Lower leg skin (tissue), 4 donors: ENCODE data around the gene TVP23A. TPM values are rescaled to one million over a fixed set of nuclear protein-coding genes. Genes with fewer than 3 reads are reported as not detected.
A peak's percentile ranks its signal among the peaks of the same experiment; 100 is the strongest.

Source experiments
- DNase-seq, 2 donors: peaks; one replicate each; pipeline ENCODE4 v3.0.0-alpha.2; 2019; ENCODE audit warnings: low spot score in 2 of 2
- H3K4me3 ChIP-seq: fragments of 200-600 bp; sonication (generic); 2 replicates; pipeline ENCODE4 v1.5.1; 2017; ENCODE audit warnings: mild to moderate bottlenecking, low read depth; ENCODE audit not compliant: poor library complexity, severe bottlenecking
- POLR2A ChIP-seq, 2 donors: fragments of 450-650 bp; IDR thresholded peaks; one replicate each; pipeline ENCODE4 v1.6.1; 2016 to 2017; ENCODE audit warnings: antibody characterized with exemption in 2 of 2, mild to moderate bottlenecking in 1 of 2, moderate library complexity in 1 of 2
- WGBS, 2 donors: methylation state at CpG; one replicate each; pipeline ENCODE4 v1.1.5; 2018; 5-methylcytosine and 5-hydroxymethylcytosine counted together
- intact Hi-C: fragments of 100-400 bp; cut with DNase I; formaldehyde crosslinking; loops from one replicate; pipeline ENCODE4 v1.15.0; 2023; ENCODE audit warnings: low total_unique reads
- total RNA-seq, 4 donors: library from RNA; depleted of rRNA; stranded (reverse); fragments of >200 nt; gene quantifications; one replicate each; pipeline ENCODE4 v1.1.0, GENCODE V29; 2016
- TF ChIP-seq, protein P1 (sequence below), 3 donors: fragments of 450-650 bp; IDR thresholded peaks; one replicate each; pipeline ENCODE4 v1.5.1; 2016; ENCODE audit warnings: antibody characterized with exemption in 3 of 3, mild to moderate bottlenecking in 3 of 3, moderate library complexity in 2 of 3

The TVP23A gene
- total RNA-seq, 4 donors from 2014 or later, result 0.19 TPM; not detected in 2

DNA sequence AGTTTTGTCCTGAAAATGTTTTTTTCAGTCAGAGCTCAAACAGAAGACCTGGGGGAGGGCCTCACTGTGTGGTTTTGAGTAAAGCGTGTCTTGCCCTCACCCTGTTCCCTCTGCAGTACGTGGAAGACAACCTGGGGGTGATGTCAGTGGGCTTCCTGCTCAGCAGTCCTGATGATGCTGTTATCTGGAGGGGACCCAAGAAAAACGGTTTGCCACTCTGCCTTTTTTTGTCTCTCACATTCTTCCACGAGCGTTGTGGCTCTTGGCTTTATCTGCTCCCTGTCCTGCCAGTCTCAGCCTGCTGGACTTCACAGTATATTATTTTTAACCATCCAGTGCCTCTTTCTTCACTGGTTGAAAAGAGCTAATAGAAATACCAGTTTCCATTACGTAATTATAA, 62.0 kb downstream of the TVP23A start:
- TF ChIP-seq POLR2A (IDR thresholded peaks at IDR 0.05), result no peak
- TF ChIP-seq, protein P1, sequence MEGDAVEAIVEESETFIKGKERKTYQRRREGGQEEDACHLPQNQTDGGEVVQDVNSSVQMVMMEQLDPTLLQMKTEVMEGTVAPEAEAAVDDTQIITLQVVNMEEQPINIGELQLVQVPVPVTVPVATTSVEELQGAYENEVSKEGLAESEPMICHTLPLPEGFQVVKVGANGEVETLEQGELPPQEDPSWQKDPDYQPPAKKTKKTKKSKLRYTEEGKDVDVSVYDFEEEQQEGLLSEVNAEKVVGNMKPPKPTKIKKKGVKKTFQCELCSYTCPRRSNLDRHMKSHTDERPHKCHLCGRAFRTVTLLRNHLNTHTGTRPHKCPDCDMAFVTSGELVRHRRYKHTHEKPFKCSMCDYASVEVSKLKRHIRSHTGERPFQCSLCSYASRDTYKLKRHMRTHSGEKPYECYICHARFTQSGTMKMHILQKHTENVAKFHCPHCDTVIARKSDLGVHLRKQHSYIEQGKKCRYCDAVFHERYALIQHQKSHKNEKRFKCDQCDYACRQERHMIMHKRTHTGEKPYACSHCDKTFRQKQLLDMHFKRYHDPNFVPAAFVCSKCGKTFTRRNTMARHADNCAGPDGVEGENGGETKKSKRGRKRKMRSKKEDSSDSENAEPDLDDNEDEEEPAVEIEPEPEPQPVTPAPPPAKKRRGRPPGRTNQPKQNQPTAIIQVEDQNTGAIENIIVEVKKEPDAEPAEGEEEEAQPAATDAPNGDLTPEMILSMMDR (IDR thresholded peaks at IDR 0.05), result no peak
- intact Hi-C loops, result no loop called here
- 75 to 76% methylated on average over 6 of the region's 6 CpGs for WGBS, 2 donors
- no peak overlapping the region for H3K4me3 ChIP-seq
- no peak for DNase-seq

DNA sequence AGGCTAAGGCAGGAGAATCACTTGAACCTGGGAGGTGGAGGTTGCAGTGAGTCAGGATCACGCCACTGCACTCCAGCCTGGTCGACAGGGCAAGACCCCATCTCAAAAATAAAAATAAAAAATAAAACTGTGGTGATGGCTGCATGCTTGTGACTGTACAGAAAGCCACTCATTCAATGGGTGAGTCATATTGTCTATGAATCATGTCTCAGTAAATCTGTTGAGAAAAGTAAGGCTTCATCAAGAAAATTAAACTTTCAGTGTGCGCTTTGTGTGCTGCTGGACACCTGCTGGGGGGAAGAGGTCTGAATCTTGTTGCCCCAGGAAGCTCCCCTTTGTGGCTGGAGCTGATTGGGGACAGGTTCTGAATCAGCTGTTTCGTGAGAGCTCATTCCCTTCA, 63.7 kb downstream of the TVP23A start:
- intact Hi-C loops, result no loop called here
- no peak overlapping the region for H3K4me3 ChIP-seq
- TF ChIP-seq POLR2A (IDR thresholded peaks at IDR 0.05), result no peak
- TF ChIP-seq, protein P1 (IDR thresholded peaks at IDR 0.05), result no peak

DNA sequence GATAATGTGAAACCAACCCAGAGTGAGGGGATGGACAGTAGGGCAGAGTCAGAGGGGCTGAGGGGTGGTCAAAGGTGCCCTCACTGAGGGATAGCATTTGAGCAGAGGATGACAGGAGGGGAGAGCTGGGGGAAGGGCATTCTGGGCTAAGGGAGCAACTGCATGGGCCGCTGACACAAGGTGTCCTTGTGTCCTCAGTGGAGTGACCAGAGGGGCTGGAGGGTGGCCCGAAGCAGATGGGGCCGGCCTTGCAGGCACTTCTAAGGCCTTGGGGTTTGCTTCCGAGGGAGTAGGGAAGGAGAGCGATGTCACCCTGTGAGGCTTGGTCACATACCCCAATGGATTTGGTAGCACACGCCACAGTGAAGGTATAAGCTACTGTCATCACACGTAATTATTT, 64.9 kb downstream of the TVP23A start:
- 95 to 97% methylated on average over 7 of the region's 7 CpGs for WGBS, 2 donors
- intact Hi-C loops, result no loop called here
- TF ChIP-seq, protein P1 (IDR thresholded peaks at IDR 0.05), result no peak
- TF ChIP-seq POLR2A (IDR thresholded peaks at IDR 0.05), result no peak

More for the DNA sequence above, 63.7 kb downstream of the TVP23A start:
- DNase-seq, result no peak
- 89 to 96% methylated on average over 4 of the region's 4 CpGs for WGBS, 2 donors

DNA sequence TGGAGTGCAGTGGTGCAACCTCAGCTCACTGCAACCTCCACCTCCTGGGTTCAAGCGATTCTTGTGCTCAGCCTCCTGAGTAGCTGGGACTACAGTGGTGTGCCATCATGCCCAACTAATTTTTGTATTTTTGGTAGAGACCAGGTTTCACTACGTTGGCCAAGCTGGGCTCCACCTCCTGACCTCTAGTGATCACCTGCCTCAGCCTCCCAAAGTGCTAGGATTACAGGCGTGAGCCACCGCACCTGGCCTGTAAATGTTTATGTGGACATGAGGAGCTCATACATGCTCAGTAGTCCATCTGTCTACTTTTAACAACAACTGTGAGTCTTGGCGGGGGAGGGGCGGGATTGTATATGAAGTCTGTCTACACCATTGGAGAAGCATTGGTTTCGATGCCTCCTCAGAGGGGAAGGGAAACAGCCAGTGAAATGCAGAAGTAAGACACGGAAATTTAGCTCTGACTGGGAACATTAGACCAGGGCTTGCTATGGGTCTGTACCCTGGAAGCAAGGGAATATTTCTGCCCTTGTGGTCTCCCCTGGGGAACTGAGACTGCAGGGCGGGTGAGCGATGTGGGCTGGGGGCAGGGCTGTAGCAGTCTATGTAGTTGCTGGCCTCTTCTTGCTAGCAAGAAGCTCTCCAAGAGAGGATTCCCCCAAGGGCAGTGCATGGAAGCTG, 65.6 kb downstream of the TVP23A start:
- no peak overlapping the region for H3K4me3 ChIP-seq
- intact Hi-C loops, result no loop called here
- peak in 1 of 2 donors; percentile 52 for DNase-seq
- no peak for TF ChIP-seq POLR2A (IDR thresholded peaks at IDR 0.05)
- TF ChIP-seq, protein P1 (IDR thresholded peaks at IDR 0.05), result no peak
- 87 to 92% methylated on average over 10 of the region's 10 CpGs for WGBS, 2 donors

More for the DNA sequence above, 64.9 kb downstream of the TVP23A start:
- no peak for DNase-seq
- H3K4me3 ChIP-seq, result no peak overlapping the region

DNA sequence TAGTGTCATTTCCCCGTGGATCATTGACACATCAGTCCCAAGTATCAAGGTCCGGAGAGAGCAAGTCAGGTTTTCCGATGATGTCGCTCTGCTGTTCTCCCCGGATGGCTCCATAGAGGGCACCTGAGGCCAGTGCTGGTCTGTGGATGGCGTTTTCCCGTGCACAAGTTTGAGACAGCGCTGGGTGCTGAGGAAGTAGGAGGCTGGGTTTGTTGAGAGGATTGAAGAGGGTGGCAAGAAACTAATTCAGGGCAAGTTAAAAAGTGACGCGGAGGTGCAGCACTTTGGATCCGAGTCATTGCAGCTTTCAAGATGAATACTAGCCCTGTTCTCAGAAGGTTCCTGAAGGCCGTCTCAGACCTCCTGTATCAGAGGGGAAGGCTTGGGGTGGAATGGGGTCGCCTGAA, 67.3 kb downstream of the TVP23A start:
- TF ChIP-seq POLR2A (IDR thresholded peaks at IDR 0.05), result no peak
- TF ChIP-seq, protein P1 (IDR thresholded peaks at IDR 0.05), result no peak
- 77 to 85% methylated on average over 13 of the region's 13 CpGs for WGBS, 2 donors
- intact Hi-C loops, result no loop called here
- H3K4me3 ChIP-seq, result no peak overlapping the region
- DNase-seq, result no peak

DNA sequence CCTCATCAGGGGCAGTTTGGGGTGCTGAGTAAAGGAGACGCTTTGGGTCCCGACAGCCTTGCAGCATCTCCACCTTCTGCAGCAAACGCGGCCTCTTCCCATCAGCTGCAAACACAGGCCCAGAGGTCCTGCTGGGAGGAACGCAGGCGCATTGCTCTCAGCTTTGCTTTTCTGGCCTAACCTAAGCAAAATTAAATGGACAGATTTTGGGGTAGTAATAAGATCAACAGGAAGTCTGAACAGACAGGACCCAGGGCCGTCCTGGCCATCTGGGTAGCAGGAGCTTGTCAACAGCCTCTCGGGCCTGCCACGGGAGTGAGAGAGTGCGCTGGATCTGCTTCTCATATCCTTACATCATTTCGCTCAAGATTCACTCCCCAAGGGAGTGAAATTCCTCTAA, 67.8 kb downstream of the TVP23A start:
- 77 to 81% methylated on average over 11 of the region's 11 CpGs for WGBS, 2 donors
- TF ChIP-seq POLR2A (IDR thresholded peaks at IDR 0.05), result no peak
- TF ChIP-seq, protein P1 (IDR thresholded peaks at IDR 0.05), result no peak
- intact Hi-C loops, result no loop called here
- DNase-seq, result no peak
- no peak overlapping the region for H3K4me3 ChIP-seq
